Amniotic stem cell (primary cell): ENCODE results near the gene HECTD2.
"Not testable (repeated sequence)": the region's sequence is repeated elsewhere in the genome, so short reads cannot be mapped to it uniquely, and the experiment has no call there.

Source experiments
- DNase-seq: peaks from one replicate; lab custom pipeline; 2025; lab: John Stamatoyannopoulos, UW

HECTD2 gene

GRCh38 chr10:91409869-91410637, at the start of gene HECTD2:
TSS of gene HECTD2 (plus strand) at chr10:91410344. CDS start at chr10:91410439, 95 bp downstream.
- peak; percentile 59 for DNase-seq

GRCh38 chr10:91360461-91360860, 49.7 kb upstream of the HECTD2 start:
- no peak for DNase-seq

- not testable (repeated sequence) for DNase-seq
Measured at GRCh38 chr10:91365519-91365918, 44.6 kb upstream of the HECTD2 start.

- DNase-seq = no peak
Measured at GRCh38 chr10:91366704-91367103, 43.4 kb upstream of the HECTD2 start.

- no peak for DNase-seq
Measured at GRCh38 chr10:91367127-91367531, 43.0 kb upstream of the HECTD2 start.

- DNase-seq = no peak
Measured at GRCh38 chr10:91367558-91367957, 42.6 kb upstream of the HECTD2 start.

- not testable (repeated sequence) for DNase-seq
Measured at GRCh38 chr10:91369978-91370589, 40.1 kb upstream of the HECTD2 start.

GRCh38 chr10:91374052-91374451, 36.1 kb upstream of the HECTD2 start:
- DNase-seq = no peak

- DNase-seq = peak; percentile 3
Measured at GRCh38 chr10:91378061-91378460, 32.1 kb upstream of the HECTD2 start.

GRCh38 chr10:91380873-91381256, 29.3 kb upstream of the HECTD2 start:
- no peak for DNase-seq

- DNase-seq = no peak
Measured at GRCh38 chr10:91381257-91381891, 28.8 kb upstream of the HECTD2 start.

- DNase-seq = no peak
Measured at GRCh38 chr10:91385306-91386085, 24.6 kb upstream of the HECTD2 start.

GRCh38 chr10:91389636-91390512, 20.3 kb upstream of the HECTD2 start:
- peak; percentile 67 for DNase-seq

- DNase-seq = not testable (repeated sequence)
Measured at GRCh38 chr10:91390513-91390825, 19.7 kb upstream of the HECTD2 start.

- no peak for DNase-seq
Measured at GRCh38 chr10:91391920-91392319, 18.2 kb upstream of the HECTD2 start.

GRCh38 chr10:91406322-91406721, 3.8 kb upstream of the HECTD2 start:
- no peak for DNase-seq

- peak; percentile 20 for DNase-seq
Measured at GRCh38 chr10:91409069-91409868, 875 bp upstream of the HECTD2 start.

GRCh38 chr10:91410638-91411371, 661 bp downstream of the HECTD2 start:
- DNase-seq = no peak

GRCh38 chr10:91411621-91412020, 1.5 kb downstream of the HECTD2 start:
- no peak for DNase-seq
